Panc1 (cell line): ENCODE results near the gene OMG. TPM values are rescaled to one million over a fixed set of nuclear protein-coding genes. Genes with fewer than 3 reads are reported as not detected.
A peak's percentile ranks its signal among the peaks of the same experiment; 100 is the strongest.

Experiments
- ATAC-seq: fragments of 200-7000 bp; cut with Tn5 transposase; 2 replicates; pipeline ENCODE4 v1.9.1; 2020; ENCODE audit warnings: mild to moderate bottlenecking, moderate library complexity
- BruUV-seq: library from RNA; stranded (reverse); fragments of 400-500 nt; replicated peaks from 2 replicates; lab custom pipeline; 2021; lab: Mats Ljungman, UMichigan
- CTCF ChIA-PET: fragments of 300-600 bp; sonication (Branson Sonifier 250); formaldehyde crosslinking; loops from one replicate; lab custom pipeline; 2022; ENCODE audit warnings: antibody characterized with exemption; lab: Charles Lee
- POLR2A ChIA-PET: fragments of 300-600 bp; sonication (Branson Sonifier 250); formaldehyde crosslinking; loops from one replicate; lab custom pipeline; 2022; ENCODE audit warnings: antibody characterized with exemption; lab: Charles Lee
- DNase-seq: peaks from one replicate; pipeline ENCODE4 v3.0.0-alpha.2; 2010; ENCODE audit warnings: low read depth, low spot score
- H3K27ac ChIP-seq: 2 replicates; pipeline ENCODE4 v1.5.1; 2011; ENCODE audit warnings: mild to moderate bottlenecking, low read length, inconsistent platforms
- H3K27me3 ChIP-seq: fragments of 200-500 bp; sonication (Bioruptor generic); 2 replicates; pipeline ENCODE4 v1.6.0; 2014; ENCODE audit warnings: low read length, inconsistent platforms; ENCODE audit not compliant: control insufficient read depth, insufficient read depth
- H3K36me3 ChIP-seq: fragments of 200-500 bp; sonication (Bioruptor generic); 2 replicates; pipeline ENCODE4 v1.5.1; 2014; ENCODE audit warnings: inconsistent platforms, mild to moderate bottlenecking, low read length, moderate library complexity; ENCODE audit not compliant: control insufficient read depth, insufficient read depth
- H3K4me1 ChIP-seq: 2 replicates; pipeline ENCODE4 v1.5.1; 2011; ENCODE audit warnings: inconsistent platforms, mild to moderate bottlenecking, low read length, moderate library complexity; ENCODE audit not compliant: control insufficient read depth, insufficient read depth
- H3K4me3 ChIP-seq, 2 experiments: 2 replicates each; pipeline ENCODE4 v1.5.1; 2011 to 2012; ENCODE audit warnings: low read depth in 2 of 2, low read length in 2 of 2, mild to moderate bottlenecking in 2 of 2, inconsistent platforms in 1 of 2, moderate library complexity in 1 of 2
- H3K9me3 ChIP-seq: fragments of 200-500 bp; sonication (Bioruptor generic); 2 replicates; pipeline ENCODE4 v1.5.1; 2014; ENCODE audit warnings: low read depth, mild to moderate bottlenecking, inconsistent platforms, low read length, moderate library complexity; ENCODE audit not compliant: control insufficient read depth, insufficient read depth
- POLR2AphosphoS5 ChIP-seq: IDR thresholded peaks from 2 replicates; pipeline ENCODE4 v1.6.1; 2012; ENCODE audit warnings: mild to moderate bottlenecking, low read depth, low read length, moderate library complexity
- SIN3A ChIP-seq: IDR thresholded peaks from 2 replicates; pipeline ENCODE4 v1.6.1; 2012; ENCODE audit warnings: low read depth, mild to moderate bottlenecking, low read length, moderate library complexity, borderline replicate concordance; ENCODE audit not compliant: insufficient read depth
- TCF7L2 ChIP-seq: IDR thresholded peaks from 2 replicates; pipeline ENCODE4 v1.6.1; 2011; ENCODE audit warnings: mild to moderate bottlenecking, low read depth, low read length, inconsistent platforms
- in situ Hi-C: cut with HindIII; loops from 2 replicates; pipeline ENCODE4 v1.10.0; 2016; ENCODE audit warnings: low sequenced_read_pairs, low pct_unique_long_range_greater_than_20kb
- intact Hi-C: fragments of 100-400 bp; cut with micrococcal nuclease; formaldehyde crosslinking; loops from one replicate; pipeline ENCODE4 v1.10.0; 2022; ENCODE audit not compliant: unreplicated experiment
- total RNA-seq: library from RNA; stranded (reverse); gene quantifications from one replicate; pipeline ENCODE4 v1.2.1, GENCODE V29; 2021; ENCODE audit not compliant: unreplicated experiment
- TF ChIP-seq, protein P1 (sequence below), 2 experiments: IDR thresholded peaks; 2 replicates each; pipeline ENCODE4 v1.6.1; 2011 to 2012; ENCODE audit warnings: low read depth in 2 of 2, control low read depth in 1 of 2, low read length in 1 of 2, mild to moderate bottlenecking in 1 of 2, moderate library complexity in 1 of 2; ENCODE audit not compliant: insufficient read depth in 1 of 2
- TF ChIP-seq, protein P2 (sequence below): fragments of 450-650 bp; IDR thresholded peaks from 2 replicates; pipeline ENCODE4 v1.5.1; 2017; ENCODE audit warnings: mild to moderate bottlenecking

The OMG gene
- total RNA-seq, 1 experiment from 2014 or later, result not detected

DNA sequence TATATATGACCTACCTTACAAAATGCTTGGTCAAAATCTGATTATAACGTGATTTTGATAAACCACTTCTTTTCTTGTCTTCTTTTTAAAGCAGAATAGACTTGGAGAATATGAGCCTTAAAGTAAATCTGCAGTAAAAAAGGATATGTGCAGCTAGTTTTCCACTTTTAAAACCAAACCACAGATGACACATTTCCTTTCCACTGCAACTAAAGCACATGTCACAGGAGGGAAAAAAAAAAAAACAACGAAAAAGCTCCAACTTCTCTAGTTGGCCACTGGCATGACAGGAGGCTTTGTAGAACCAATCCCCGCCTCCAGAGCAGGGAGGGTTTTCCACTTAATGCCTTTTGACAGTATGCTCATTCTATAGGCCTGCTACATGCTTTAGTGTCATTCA is 24.4 kb upstream of the OMG start, which contains the start of gene EVI2A:
Gene EVI2A, minus strand, starts transcription at position 142 of the 400 bp plus-strand sequence. CDS start 2,609 bp downstream, outside the sequence.
- POLR2A ChIA-PET, result no interaction called here
- ATAC-seq (peak; percentile 21; the same call in 1 of the 2 replicates), DNase-seq (no peak)

DNA sequence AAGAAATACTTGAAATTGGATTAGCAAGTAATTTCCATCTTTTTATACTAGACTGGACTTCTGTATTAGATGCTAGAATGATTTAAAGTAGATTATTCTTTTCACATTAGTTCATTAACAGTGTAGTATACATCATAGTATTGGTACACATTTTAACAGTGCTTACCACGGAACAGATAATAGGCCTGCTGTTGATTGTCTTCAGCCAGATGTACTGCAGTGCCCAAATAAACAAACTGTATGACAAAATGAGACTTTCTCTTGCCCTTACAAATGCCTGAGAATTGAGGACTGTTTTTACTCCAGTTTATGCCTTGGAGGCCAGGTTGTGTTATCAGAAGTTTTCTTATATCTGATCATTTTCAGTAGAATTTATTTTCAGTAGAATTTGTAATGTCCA is 23.8 kb upstream of the OMG start:
- CTCF ChIA-PET, result interaction anchor here (0.6 kb wide), 1 partner anchor 74 kb away, joined by 3 read pairs; no protein-coding TSS in a partner anchor
- H3K4me3 ChIP-seq, result no peak overlapping the region
- no peaks in the 10 kb centered on the region for H3K9me3 ChIP-seq
- H3K27me3 ChIP-seq, result no peaks in the 10 kb centered on the region
- TF ChIP-seq SIN3A, result no peak
- TF ChIP-seq, protein P1, sequence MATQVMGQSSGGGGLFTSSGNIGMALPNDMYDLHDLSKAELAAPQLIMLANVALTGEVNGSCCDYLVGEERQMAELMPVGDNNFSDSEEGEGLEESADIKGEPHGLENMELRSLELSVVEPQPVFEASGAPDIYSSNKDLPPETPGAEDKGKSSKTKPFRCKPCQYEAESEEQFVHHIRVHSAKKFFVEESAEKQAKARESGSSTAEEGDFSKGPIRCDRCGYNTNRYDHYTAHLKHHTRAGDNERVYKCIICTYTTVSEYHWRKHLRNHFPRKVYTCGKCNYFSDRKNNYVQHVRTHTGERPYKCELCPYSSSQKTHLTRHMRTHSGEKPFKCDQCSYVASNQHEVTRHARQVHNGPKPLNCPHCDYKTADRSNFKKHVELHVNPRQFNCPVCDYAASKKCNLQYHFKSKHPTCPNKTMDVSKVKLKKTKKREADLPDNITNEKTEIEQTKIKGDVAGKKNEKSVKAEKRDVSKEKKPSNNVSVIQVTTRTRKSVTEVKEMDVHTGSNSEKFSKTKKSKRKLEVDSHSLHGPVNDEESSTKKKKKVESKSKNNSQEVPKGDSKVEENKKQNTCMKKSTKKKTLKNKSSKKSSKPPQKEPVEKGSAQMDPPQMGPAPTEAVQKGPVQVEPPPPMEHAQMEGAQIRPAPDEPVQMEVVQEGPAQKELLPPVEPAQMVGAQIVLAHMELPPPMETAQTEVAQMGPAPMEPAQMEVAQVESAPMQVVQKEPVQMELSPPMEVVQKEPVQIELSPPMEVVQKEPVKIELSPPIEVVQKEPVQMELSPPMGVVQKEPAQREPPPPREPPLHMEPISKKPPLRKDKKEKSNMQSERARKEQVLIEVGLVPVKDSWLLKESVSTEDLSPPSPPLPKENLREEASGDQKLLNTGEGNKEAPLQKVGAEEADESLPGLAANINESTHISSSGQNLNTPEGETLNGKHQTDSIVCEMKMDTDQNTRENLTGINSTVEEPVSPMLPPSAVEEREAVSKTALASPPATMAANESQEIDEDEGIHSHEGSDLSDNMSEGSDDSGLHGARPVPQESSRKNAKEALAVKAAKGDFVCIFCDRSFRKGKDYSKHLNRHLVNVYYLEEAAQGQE (IDR thresholded peaks at IDR 0.05; ENCODE audit: insufficient read depth in 1 of 2, low read depth in 2 of 2, low read length in 1 of 2), result no peak
- no peak for TF ChIP-seq POLR2AphosphoS5
- TF ChIP-seq TCF7L2, result no peak
- TF ChIP-seq, protein P2, sequence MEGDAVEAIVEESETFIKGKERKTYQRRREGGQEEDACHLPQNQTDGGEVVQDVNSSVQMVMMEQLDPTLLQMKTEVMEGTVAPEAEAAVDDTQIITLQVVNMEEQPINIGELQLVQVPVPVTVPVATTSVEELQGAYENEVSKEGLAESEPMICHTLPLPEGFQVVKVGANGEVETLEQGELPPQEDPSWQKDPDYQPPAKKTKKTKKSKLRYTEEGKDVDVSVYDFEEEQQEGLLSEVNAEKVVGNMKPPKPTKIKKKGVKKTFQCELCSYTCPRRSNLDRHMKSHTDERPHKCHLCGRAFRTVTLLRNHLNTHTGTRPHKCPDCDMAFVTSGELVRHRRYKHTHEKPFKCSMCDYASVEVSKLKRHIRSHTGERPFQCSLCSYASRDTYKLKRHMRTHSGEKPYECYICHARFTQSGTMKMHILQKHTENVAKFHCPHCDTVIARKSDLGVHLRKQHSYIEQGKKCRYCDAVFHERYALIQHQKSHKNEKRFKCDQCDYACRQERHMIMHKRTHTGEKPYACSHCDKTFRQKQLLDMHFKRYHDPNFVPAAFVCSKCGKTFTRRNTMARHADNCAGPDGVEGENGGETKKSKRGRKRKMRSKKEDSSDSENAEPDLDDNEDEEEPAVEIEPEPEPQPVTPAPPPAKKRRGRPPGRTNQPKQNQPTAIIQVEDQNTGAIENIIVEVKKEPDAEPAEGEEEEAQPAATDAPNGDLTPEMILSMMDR, result no peak
- intact Hi-C loops (no loop called here), in situ Hi-C loops (no loop called here)
- ATAC-seq (no peak), DNase-seq (no peak)
- no peak overlapping the region for H3K27ac ChIP-seq
- no peaks in the 10 kb centered on the region for H3K4me1 ChIP-seq
- H3K36me3 ChIP-seq, result no peaks in the 10 kb centered on the region
- POLR2A ChIA-PET, result no interaction called here
- no TSS peak for BruUV-seq

More for the DNA sequence above, 24.4 kb upstream of the OMG start, which contains the start of gene EVI2A:
- H3K9me3 ChIP-seq, result no peaks in the 10 kb centered on the region
- TF ChIP-seq SIN3A (no peak), POLR2AphosphoS5 (no peak), TCF7L2 (no peak)
- TF ChIP-seq, protein P2, result no peak
- TF ChIP-seq, protein P1 (IDR thresholded peaks at IDR 0.05; ENCODE audit: insufficient read depth in 1 of 2, low read depth in 2 of 2, low read length in 1 of 2), result no peak
- H3K27me3 ChIP-seq, result no peaks in the 10 kb centered on the region
- H3K4me1 ChIP-seq, result no peaks in the 10 kb centered on the region
- no TSS peak for BruUV-seq
- in situ Hi-C loops (no loop called here), intact Hi-C loops (no loop called here)
- H3K27ac ChIP-seq, result no peak within 1 kb of the TSS
- no peaks in the 10 kb centered on the region for H3K36me3 ChIP-seq
- CTCF ChIA-PET, result no interaction called here
- no peak within 1 kb of the TSS for H3K4me3 ChIP-seq
